Parathyroid adenoma (tissue), 2 donors: ENCODE data around the gene TMEM35A.
A peak's percentile ranks its signal among the peaks of the same experiment; 100 is the strongest.

Experiments
- H2AFZ ChIP-seq: fragments of 300-600 bp; sonication (generic); one replicate; pipeline ENCODE4 v1.7.0; 2017; ENCODE audit warnings: antibody characterized with exemption, mild to moderate bottlenecking
- H3K27ac ChIP-seq: fragments of 300-600 bp; sonication (generic); one replicate; pipeline ENCODE4 v1.7.0; 2017
- H3K27me3 ChIP-seq: fragments of 300-600 bp; sonication (generic); one replicate; pipeline ENCODE4 v1.7.0; 2017; ENCODE audit warnings: low read length; ENCODE audit not compliant: control insufficient read depth, insufficient read depth
- H3K36me3 ChIP-seq: fragments of 300-600 bp; sonication (generic); one replicate; pipeline ENCODE4 v1.7.0; 2017; ENCODE audit warnings: low read length; ENCODE audit not compliant: control insufficient read depth, insufficient read depth
- H3K4me1 ChIP-seq: fragments of 300-600 bp; sonication (generic); one replicate; pipeline ENCODE4 v1.7.0; 2017; ENCODE audit warnings: control low read depth
- H3K4me2 ChIP-seq: fragments of 300-600 bp; sonication (generic); one replicate; pipeline ENCODE4 v1.7.0; 2017; ENCODE audit warnings: low read length
- H3K4me3 ChIP-seq: fragments of 300-600 bp; sonication (generic); one replicate; pipeline ENCODE4 v1.7.0; 2017; ENCODE audit warnings: low read depth, low read length
- H3K79me2 ChIP-seq: fragments of 300-600 bp; sonication (generic); one replicate; pipeline ENCODE4 v1.7.0; 2017; ENCODE audit warnings: control low read depth
- H3K9ac ChIP-seq: fragments of 300-600 bp; sonication (generic); one replicate; pipeline ENCODE4 v1.7.0; 2017; ENCODE audit warnings: mild to moderate bottlenecking
- H3K9me3 ChIP-seq: fragments of 300-600 bp; sonication (generic); one replicate; pipeline ENCODE4 v1.7.0; 2017; ENCODE audit warnings: low read length; ENCODE audit not compliant: control insufficient read depth
- CTCF ChIP-seq: fragments of 300-600 bp; sonication (generic); IDR thresholded peaks from one replicate; pipeline ENCODE4 v1.7.0; 2017; ENCODE audit warnings: antibody characterized with exemption, mild to moderate bottlenecking
- donor health status: primary hyperparathyroidism.

Gene TMEM35A

GRCh38 chrX:101097546-101098453, 19.1 kb downstream of the TMEM35A start, which contains the start of gene CENPI:
Gene CENPI, plus strand, starts transcription at chrX:101098204. Its CDS starts 2,867 bp downstream, at chrX:101101071.
- Histone ChIP-seq H3K27me3 (no peaks in the 10 kb centered on the region), H3K4me3 (peak within 1 kb of the TSS; percentile 59), H3K79me2 (no peaks in the 10 kb centered on the region), H3K27ac (peak within 1 kb of the TSS; percentile 67), H3K9ac (no peak within 1 kb of the TSS), H3K4me1 (no peaks in the 10 kb centered on the region), H2AFZ (peak within 1 kb of the TSS; percentile 83), H3K4me2 (peak within 1 kb of the TSS; percentile 62), H3K36me3 (no peaks in the 10 kb centered on the region), H3K9me3 (no peaks in the 10 kb centered on the region)
- TF ChIP-seq CTCF = no peak

GRCh38 chrX:101108284-101108683, 29.6 kb downstream of the TMEM35A start:
- Histone ChIP-seq H3K27me3 (no peaks in the 10 kb centered on the region), H3K36me3 (no peaks in the 10 kb centered on the region), H2AFZ (no peak overlapping the region), H3K27ac (no peak overlapping the region), H3K4me3 (no peak overlapping the region), H3K9me3 (no peaks in the 10 kb centered on the region), H3K9ac (no peak overlapping the region), H3K4me2 (no peak overlapping the region), H3K79me2 (no peaks in the 10 kb centered on the region), H3K4me1 (no peaks in the 10 kb centered on the region)
- TF ChIP-seq CTCF = no peak

- Histone ChIP-seq H3K79me2 (no peaks in the 10 kb centered on the region), H3K9me3 (no peaks in the 10 kb centered on the region), H3K27ac (no peak overlapping the region), H2AFZ (no peak overlapping the region), H3K4me3 (no peak overlapping the region), H3K9ac (no peak overlapping the region), H3K4me2 (no peak overlapping the region), H3K36me3 (no peaks in the 10 kb centered on the region), H3K4me1 (no peaks in the 10 kb centered on the region), H3K27me3 (no peaks in the 10 kb centered on the region)
- no peak for TF ChIP-seq CTCF
Observed at GRCh38 chrX:101117701-101118100, 39.0 kb downstream of the TMEM35A start.

- Histone ChIP-seq H3K27ac (no peak overlapping the region), H3K4me2 (no peak overlapping the region), H3K36me3 (no peaks in the 10 kb centered on the region), H2AFZ (no peak overlapping the region), H3K27me3 (no peaks in the 10 kb centered on the region), H3K9me3 (no peaks in the 10 kb centered on the region), H3K4me1 (no peaks in the 10 kb centered on the region), H3K4me3 (no peak overlapping the region), H3K9ac (no peak overlapping the region), H3K79me2 (no peaks in the 10 kb centered on the region)
- no peak for TF ChIP-seq CTCF
Observed at GRCh38 chrX:101136235-101136634, 57.6 kb downstream of the TMEM35A start.
